Inflammatory macrophage (primary cell): ENCODE measurements around the gene VEPH1.
A peak's percentile ranks its signal among the peaks of the same experiment; 100 is the strongest.
"Not testable (repeated sequence)": the region's sequence is repeated elsewhere in the genome, so short reads cannot be mapped to it uniquely, and the experiment has no call there.

Experiments
- DNase-seq, 2 donors: peaks; one replicate each; pipeline ENCODE4 v3.0.0-alpha.2; 2020 to 2022

Gene VEPH1

DNA sequence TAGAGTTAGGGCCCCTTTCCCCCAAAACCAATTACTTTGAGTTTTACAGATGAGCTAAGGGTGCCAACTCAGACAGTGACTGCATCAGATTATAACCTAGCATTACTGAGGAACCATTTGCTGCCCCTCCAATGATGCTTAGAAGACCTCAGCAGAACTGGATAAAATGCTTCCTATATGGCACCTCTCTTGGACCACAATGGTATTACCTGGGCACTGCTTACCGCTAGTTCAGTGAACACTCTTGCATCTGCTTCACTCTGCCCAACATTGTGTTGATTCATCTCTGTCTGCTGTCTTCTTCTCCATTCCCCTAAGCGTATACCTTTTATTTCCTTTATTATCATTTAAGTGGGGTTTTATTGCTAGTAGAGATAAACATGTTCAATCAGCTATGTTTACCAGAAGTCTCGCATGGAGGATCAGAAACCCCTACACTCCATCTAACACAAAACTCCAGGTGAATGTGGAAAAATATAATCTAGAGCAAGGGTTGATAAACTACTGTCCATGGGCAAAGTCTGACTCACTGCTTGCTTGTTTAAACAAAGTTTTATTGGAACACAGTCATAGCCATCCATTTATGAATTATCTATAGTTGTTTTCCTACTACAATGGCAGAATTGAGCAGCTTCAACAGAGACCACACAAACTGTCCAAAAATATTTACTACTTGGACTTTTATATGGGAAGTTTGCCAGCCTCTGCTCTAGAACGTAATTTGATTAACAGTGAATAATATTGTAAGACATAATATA is 166.8 kb downstream of the VEPH1 start:
- no peak for DNase-seq

DNA sequence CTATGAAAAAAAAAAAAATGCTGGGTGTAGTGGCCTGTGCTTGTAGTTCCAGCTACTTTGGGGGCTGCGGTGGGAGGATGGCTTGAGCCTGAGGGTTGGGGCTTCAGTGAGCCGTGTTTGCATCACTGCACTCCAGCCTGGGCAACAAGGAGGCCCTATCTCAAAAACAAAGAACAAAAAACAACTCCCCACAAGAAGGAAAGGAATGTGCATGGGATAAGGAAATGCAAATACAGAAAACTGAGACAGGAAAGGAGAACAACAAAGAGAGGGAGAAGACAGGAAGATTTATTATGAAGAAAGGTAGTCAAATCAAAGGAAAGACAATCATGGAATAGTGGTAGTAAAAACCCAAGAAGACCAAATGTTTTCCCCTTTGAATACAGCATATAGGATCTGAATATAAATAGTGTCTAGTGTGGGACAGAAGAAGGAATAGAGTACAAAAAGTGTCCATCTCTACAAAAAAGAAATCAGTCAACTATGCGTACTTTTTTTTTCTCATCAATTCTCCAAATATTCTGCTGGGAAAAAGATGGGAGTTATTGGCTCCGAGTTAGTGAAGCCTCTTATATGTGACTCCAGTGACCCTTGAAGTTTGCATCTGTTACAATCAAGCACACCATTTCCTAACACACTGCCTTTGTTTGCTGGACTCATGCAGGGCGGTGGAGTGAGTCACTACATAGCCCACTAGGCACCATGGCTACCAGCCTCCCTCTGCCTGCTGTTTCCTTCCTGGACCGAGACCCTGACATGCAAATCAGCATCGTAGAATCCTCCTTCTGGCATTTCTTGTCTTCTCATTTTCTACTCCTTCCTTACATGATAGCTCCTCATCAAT is 167.8 kb downstream of the VEPH1 start:
- no peak for DNase-seq

DNA sequence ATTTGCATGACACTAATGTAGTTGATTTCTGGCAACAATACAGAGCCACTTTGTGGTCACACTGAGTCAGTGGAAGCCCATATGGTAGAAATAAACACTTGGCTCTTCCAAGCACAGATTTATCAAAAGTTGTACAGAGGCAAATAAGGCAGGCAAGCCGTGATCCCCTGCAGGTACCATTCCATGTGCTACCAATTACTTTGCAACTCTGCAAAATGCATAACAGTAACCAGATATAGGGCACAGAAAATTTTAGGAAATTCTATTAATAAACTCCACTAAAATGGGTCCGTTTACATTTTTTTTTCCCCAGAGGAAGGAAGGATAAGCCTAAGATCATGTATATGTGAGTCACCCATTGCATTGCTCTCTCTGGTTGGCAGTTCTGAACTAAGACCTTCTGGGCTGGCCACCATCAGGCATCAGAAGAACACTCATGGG is 169.6 kb downstream of the VEPH1 start:
- DNase-seq = no peak

DNA sequence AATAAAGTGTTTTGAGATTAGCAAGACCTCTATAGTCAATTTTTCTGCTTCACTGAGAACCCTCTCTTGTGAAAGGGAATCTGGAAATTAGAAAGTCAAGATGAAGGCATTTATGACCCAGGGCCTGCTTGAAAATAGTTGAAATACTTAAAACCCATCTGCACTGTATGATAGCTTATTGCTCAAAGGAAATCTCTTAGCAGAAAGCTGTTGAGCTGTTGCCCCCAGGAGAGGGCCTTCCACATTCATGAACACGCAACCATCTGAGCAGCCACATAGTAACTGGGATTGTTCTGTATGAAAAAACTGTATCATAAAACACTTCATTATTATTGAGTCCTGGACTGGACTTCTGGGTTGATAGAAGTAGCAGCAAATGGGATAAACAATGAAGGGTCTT is 173.0 kb downstream of the VEPH1 start:
- no peak for DNase-seq

DNA sequence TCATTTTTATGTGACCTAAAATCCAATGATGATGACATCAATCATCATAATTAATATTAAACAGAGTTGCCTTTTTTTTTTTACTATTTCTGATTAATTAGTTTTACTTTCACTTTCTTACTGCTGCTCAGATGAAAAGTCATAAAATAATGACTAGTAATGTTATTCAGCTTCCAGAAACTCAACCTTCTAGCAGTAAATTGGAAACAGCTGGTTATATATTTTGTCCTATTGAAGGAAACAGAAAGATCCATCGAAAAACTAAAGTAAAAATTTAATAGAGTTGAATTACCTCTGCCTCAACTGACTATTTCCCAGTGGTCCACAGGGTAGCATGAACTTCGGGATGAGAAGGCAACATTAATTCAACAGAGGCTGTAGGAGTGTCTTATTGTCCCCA is 173.7 kb downstream of the VEPH1 start:
- DNase-seq = no peak

DNA sequence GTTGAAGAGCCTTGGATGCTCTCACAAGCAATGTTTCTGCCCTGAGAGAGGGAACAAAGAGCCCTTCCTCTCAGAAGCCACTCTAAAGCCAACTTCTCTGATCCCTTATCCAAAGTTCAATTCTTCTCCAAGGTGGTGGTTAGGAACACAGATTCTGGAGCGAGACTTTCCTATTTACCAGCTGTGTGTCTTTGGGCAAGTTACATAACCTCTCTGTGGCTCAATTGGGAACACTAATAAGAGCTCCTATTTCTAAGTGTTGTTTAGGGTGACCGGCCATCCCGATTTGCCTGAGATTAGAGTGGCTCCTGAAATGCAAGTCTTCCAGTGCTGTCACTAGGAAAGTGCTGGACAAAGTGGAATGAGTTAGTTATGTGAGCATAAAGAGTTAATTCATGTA is 175.4 kb downstream of the VEPH1 start:
- DNase-seq = no peak

DNA sequence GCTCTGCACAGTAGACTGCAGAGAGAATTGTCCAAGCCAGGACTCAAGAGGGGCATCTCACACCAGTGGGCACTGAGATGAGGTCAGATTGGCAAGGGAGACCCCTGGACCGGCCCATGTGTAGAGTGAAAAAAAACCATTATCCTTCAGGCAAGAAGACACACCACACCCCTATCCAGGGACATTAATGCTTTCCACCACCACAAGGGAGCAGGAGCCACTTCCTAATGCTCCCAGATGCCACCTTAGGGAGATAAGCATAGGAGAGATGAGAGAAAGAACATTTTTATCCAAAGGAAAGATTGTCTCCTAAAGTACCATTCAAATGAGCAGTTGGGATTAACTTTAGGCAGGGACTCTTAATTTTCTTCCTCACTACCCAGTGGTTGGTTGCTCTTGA is 176.2 kb downstream of the VEPH1 start:
- DNase-seq = no peak

DNA sequence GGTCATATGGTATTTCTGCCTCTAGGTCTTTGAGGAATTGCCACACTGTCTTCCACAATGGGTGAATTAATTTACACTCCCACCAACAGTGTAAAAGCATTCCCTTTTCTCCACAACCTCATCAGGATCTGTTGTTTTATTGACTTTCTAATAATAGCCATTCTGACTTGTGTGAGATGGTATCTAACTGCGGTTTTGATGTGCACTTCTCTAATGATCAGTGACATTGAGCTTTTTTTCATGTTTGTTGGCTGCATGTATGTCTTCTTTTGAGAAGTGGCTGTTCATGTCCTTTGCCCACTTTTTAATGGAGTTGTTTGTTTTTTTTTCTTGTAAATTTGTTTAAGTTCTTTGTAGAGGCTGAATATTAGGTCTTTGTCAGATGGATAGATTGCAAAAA is 178.3 kb downstream of the VEPH1 start:
- DNase-seq = not testable (repeated sequence)

DNA sequence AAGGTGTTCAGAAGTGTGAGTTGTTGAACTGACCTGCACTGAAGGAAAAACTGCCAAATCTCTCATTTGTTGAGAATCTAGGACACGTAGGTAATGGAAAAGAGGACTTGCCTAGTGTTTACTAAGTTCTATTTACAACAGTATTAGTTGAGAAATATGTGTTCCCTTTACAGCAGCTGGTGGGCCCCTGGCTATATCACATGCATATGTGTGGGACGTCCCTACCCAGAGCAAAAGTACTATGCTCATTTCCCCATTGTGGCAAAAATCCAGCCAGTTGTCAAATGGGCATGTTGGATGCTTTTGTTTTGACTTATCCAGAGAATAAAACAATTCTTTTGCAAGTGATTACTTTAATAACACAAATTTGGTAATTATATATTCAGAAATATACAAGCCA is 179.9 kb downstream of the VEPH1 start:
- DNase-seq = peak in 1 of 2 donors; percentile 84

DNA sequence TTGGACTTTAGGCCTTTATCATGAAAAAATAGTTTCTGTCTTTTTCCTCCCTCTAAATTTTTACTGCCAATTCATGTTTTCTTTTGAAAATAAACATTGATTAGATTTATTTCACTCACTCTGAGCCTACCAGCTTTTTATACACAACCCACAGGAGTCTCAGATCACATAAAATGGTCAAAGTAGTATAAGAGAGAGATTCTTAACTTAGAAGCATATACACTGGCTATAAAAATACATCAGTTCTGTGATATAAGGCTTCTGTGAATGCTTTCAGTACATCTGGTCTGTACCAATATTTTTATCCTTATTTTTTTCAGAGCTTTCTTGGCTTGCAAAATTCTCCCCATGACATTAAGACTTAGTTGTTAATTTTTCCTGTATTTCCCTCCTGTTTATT is 183.5 kb downstream of the VEPH1 start:
- DNase-seq = no peak

DNA sequence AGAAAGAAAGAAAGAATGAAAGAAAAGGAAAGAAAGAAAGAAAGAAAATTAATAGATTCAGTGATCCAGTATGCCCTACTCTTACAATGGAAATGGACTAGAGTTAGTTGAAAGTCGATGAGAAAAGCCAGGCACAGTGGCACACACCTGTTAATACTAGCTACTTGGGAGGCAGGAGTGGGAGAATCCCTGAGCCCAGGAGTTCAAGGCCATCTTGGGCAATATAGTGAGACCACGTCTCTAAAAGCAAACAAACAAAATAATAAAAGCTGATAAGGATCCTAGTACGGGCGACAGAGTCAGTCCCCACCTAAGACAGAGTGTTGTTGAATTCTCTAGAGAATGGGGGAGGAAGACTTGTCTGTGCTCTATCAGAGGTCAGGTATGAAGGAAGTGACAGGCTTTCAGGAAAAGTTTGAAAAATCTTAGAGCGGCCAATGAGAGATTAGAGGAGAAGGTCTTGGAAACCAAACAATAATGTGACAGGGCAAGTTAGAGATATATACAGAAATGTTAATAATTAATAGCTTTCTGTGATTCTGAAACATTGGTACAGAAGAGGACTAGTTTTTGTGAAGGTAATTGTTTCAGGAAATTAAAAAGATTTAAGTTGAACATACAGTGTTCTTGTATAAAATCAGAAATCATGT is 184.5 kb downstream of the VEPH1 start:
- DNase-seq = no peak

DNA sequence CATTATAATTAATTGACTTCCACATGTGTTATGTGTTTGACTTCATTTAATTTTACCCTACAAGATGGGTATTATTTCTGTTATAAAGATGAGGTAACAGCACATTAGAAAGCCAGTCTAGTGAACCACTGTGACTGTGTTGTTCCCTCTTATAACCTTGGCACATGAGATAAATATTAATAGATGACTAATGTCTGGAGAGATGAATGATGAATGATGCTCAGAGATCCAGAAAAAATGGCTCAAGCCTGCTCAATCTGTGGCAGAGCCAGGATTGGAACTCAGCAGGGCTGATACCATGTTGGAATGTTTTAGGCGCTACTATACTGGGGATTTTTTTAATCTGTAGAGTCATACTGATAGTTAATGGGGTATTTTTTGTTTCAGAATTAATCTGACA is 185.3 kb downstream of the VEPH1 start:
- no peak for DNase-seq

DNA sequence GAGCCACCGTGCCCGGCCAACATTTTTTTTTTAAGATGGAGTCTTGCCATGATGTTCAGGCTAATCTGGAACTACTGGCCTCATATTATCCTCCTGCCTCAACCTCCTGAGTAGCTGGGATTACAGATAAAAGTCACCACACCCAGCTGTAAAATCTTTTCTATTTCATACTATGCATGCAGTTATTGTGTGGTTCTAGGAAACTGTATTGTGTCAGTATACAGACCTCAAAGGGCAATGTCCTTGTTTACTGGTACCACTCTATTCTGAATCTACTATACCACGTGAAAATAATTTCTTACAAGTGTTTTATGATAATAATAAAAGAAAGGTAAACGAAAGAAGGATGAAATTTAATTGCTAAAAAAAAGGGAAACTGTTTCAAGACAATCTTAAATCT is 190.0 kb downstream of the VEPH1 start:
- DNase-seq = no peak

DNA sequence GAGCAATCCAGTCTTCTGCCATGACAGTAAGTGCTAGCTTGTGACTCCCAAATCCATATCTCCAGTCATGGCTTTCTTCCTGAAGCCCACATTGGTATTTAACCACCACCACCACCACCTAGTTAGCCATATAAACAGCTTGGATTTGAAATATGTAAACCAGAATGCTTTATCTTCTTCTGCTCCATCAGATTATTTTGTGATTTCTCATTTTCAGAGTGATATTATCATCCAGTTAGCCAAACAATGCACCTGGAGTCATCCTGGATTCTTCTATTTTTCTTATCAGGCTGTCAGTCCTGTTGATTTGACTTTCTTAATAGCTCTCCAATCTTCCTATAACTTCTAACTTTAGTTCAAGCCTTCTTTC is 190.9 kb downstream of the VEPH1 start:
- DNase-seq = no peak

DNA sequence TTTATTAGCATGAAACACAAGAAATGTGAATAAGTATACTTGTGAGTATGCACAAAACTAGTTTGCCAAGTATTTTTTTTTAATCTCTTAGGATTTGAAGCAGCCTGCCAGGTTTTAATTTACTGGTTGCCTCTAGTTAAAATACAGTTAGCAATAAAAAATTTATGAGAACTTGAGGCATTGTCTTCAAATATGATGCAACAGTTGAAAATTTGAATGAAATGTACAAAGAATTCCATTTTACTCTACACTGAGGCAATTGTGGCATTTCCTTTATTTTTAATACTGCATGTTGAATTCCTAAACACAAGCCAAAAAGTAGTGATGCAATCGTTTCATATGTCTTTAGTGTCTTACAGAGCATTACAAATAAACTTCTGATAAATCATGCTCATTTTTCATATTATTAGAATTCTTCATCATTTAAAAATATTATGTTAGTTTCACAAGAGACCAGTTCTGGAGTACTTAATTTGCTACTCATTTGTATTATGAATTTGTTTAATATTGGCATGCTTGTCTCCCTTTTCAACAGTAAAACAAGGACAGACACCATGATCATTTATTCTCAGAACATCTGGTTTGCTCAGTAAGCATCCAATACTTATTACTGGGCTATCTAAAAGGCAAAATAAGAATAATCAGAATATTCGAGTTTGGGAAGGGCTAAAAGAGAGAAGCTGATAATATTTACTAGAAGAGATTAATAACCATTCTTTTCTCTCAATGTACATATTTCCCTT is 191.4 kb downstream of the VEPH1 start:
- DNase-seq = no peak

DNA sequence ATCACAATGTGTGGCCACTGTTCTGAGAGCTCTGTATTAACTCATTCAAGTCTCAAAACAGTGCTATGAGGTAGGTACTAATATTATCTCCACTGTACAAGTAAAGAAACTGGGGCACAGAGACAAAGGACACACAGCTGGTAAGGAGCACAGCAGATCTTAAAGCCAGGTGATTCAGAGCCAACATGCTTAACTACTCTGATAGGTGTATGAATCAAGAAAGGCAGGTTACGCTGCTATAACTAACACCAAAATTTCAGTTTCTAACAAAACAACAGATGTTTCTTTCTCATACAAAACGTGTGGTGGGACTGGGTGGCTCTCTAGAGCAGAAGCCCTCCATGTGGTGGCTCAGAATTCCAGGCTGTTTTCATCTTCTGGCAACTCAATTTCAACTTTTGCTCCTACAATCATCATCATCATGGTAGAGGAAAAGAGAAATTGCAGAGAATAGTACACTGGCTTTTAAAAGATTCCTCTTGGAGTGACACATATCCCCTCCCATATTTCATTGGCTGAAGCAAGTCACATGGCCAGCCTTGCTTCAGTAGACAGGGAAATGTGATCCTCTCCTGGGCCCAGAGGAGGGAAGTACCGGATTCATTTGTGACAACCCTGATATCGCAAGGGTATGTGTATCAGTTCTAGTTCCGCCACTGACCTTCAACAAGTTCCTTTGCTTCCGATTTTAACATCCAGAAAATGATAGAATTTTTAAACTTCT is 192.7 kb downstream of the VEPH1 start:
- DNase-seq = no peak

DNA sequence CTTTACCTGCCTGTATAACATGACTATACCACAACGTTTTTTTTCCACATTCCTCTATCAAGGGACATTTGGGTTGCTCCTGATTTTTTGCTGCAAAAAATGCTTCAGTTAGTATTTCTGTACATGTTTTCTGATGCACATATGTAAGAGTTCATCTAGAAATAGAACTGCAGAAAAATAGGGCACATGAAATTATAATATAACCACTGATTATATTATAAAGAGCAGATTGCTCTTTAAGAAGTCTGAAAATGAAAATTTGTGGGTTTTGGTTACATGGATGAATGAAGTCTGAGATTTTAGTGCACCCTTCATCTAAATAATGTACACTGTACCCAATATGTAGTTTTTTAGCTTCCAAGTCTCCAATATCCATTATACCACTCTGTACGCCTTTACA is 196.7 kb downstream of the VEPH1 start:
- DNase-seq = no peak

DNA sequence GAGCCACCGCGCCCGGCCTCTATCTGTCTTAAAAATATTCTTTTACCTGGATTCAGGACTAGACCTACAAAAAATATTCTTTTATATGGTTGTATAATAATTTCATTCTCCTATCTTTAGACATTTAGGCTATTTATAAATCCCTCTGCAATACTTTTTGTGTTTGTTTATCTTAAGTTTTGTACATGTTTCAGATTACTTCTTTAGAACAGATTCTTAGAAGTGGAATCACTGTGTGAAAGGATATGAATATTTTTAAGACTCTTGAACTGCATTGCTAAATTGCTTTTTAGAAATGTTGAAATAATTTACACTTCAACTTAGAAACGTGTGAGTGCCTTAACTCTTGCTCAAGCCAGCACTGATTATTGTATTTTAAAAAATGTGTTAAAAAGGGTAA is 197.8 kb downstream of the VEPH1 start:
- DNase-seq = no peak

DNA sequence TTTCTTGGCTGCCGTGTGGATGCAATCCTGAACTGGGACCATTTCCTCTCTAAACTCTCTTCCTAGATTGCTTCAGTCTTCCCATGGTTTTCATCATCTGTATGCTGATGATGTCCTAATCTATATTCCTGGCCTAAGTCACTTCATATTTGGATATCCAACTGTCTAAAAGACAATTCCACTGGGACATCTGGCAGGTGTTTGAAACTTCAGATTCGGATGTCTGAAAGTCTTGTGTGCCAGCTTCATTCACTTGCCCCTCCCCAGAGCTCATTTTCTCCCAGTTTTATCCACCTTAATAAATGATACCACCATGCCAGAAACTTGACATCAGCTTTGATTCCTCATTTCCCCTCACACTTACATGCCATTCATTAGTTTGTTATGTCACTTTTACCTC is 201.5 kb downstream of the VEPH1 start:
- no peak for DNase-seq

DNA sequence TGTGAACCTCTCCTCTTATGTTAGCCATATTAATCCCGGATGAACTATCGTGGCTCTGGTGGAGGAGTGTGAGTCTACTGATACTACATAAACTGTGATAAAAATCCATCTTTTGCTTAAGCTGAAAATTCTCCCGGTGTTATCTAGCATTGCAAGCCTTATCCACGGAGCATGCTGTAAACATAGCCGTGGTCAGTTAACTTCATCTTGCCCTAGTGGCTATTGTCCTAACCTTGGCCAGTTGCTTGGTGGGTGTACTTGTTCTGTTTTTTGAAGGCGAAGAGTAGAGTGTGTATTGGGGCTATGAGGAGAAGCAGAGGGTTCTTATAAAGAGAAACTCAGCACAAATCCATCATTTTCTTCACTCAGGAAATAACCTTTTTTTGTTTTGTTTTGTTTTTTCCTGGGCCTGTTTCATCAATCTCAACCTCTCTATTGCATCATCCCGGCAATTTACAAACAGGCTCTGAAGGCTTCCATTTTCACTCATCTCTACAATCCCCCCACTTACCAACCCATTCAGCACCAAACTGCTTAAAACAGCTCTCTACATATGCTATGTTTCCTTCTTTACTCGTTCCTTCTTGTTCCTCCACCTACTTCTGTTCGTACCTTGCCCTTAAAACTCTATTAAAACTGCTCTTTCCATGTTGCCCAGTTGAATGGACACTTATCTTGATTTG is 202.1 kb downstream of the VEPH1 start:
- DNase-seq = no peak

DNA sequence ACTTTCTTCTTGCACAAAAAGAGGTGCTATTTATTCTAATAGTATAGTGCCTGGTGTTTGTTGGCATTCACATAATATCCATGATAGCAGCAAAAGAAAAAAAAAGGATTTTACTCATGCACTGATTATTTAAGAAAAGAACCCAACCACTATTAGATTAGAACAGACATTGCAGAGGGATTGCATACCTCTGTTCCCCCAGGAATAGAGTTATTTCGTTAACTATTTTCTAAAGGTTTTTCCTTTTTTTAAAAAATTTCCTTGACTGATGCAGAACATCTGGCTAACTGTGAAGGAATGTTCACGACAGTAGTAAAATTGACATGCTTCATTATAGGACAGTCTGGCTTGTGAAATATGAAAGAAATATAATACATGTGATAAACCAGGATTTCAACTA is 203.1 kb downstream of the VEPH1 start:
- no peak for DNase-seq
